CD4-positive, alpha-beta memory T cell (primary cell): ENCODE results near the gene PCDHB8. TPM values are rescaled to one million over a fixed set of nuclear protein-coding genes. Genes with fewer than 3 reads are reported as not detected.
A peak's percentile ranks its signal among the peaks of the same experiment; 100 is the strongest.
"Not testable (repeated sequence)": the region's sequence is repeated elsewhere in the genome, so short reads cannot be mapped to it uniquely, and the experiment has no call there.

ENCODE experiments used
- CTCF ChIA-PET: fragments of 350-600 bp; sonication (Branson Sonifier 250); formaldehyde crosslinking; loops from one replicate; lab custom pipeline; 2021; ENCODE audit warnings: inconsistent platforms; ENCODE audit not compliant: partially characterized antibody; lab: Charles Lee
- POLR2A ChIA-PET: fragments of 350-600 bp; sonication (Branson Sonifier 250); formaldehyde crosslinking; loops from one replicate; lab custom pipeline; 2021; ENCODE audit not compliant: partially characterized antibody; lab: Charles Lee
- DNase-seq, 5 donors: peaks; one replicate each; pipeline versions ENCODE4 v3.0.0 to v3.0.0-alpha.2; 2020 to 2022; ENCODE audit warnings: mixed read lengths in 1 of 5
- H3K27ac ChIP-seq: one replicate; pipeline ENCODE4 v1.7.0; 2013; ENCODE audit warnings: low read depth, low read length
- H3K27me3 ChIP-seq: 2 replicates; pipeline ENCODE4 v1.7.0; 2013; ENCODE audit warnings: mild to moderate bottlenecking, low read length, moderate library complexity; ENCODE audit not compliant: insufficient read depth
- H3K36me3 ChIP-seq: 2 replicates; pipeline ENCODE4 v1.7.0; 2013; ENCODE audit warnings: mild to moderate bottlenecking, low read length, moderate library complexity; ENCODE audit not compliant: insufficient read depth
- H3K4me1 ChIP-seq: 2 replicates; pipeline ENCODE4 v1.7.0; 2013; ENCODE audit warnings: mild to moderate bottlenecking, low read length, moderate library complexity; ENCODE audit not compliant: insufficient read depth
- H3K4me3 ChIP-seq, 2 donors: one replicate each; pipeline ENCODE4 v1.7.0; 2013; ENCODE audit warnings: low read length in 2 of 2, mild to moderate bottlenecking in 1 of 2
- H3K9me3 ChIP-seq, 2 donors: one replicate each; pipeline ENCODE4 v1.7.0; 2013; ENCODE audit warnings: low read length in 2 of 2, control low read depth in 1 of 2; ENCODE audit not compliant: control insufficient read depth in 1 of 2
- H3K27ac Mint-ChIP-seq, 7 donors: one replicate each; pipeline ENCODE4 v1.8.0; 2020 to 2021; ENCODE audit warnings: mixed read lengths in 7 of 7, mild to moderate bottlenecking in 6 of 7, inconsistent platforms in 3 of 7, moderate library complexity in 3 of 7
- H3K27me3 Mint-ChIP-seq, 2 donors: one replicate each; pipeline ENCODE4 v1.8.0; 2020 to 2021; ENCODE audit warnings: mixed read lengths in 2 of 2
- H3K36me3 Mint-ChIP-seq, 2 donors: one replicate each; pipeline ENCODE4 v1.8.0; 2020 to 2021; ENCODE audit warnings: mixed read lengths in 2 of 2, inconsistent platforms in 1 of 2, mild to moderate bottlenecking in 1 of 2
- H3K4me1 Mint-ChIP-seq, 4 donors: one replicate each; pipeline ENCODE4 v1.8.0; 2020 to 2021; ENCODE audit warnings: mixed read lengths in 4 of 4, mild to moderate bottlenecking in 1 of 4
- H3K4me3 Mint-ChIP-seq, 8 donors: one replicate each; pipeline ENCODE4 v1.8.0; 2020 to 2021; ENCODE audit warnings: mixed read lengths in 8 of 8, mild to moderate bottlenecking in 7 of 8, moderate library complexity in 6 of 8, inconsistent platforms in 3 of 8
- H3K9me3 Mint-ChIP-seq, 8 donors: one replicate each; pipeline ENCODE4 v1.8.0; 2020 to 2021; ENCODE audit warnings: mixed read lengths in 8 of 8, mild to moderate bottlenecking in 5 of 8, inconsistent platforms in 3 of 8, moderate library complexity in 1 of 8
- intact Hi-C: fragments of 100-400 bp; cut with micrococcal nuclease; formaldehyde crosslinking; loops from one replicate; pipeline ENCODE4 v1.15.1; 2023
- polyA plus RNA-seq, 2 donors: library from polyadenylated mRNA; unstranded; fragments of 300-500 nt; fragmentation: Illumina TruSeq; gene quantifications; one replicate each; pipeline ENCODE4 v1.2.3, GENCODE V29; 2021
- total RNA-seq, 2 experiments: library from RNA; stranded (reverse); gene quantifications; one replicate each; pipeline ENCODE4 v1.2.3, GENCODE V29; 2021

Gene PCDHB8
- total and polyA plus RNA-seq, 4 experiments from 2014 or later: not detected

- H3K9me3 ChIP-seq: no peaks in the 10 kb centered on the region
- Mint-ChIP-seq H3K4me3 (peak within 1 kb of the TSS in 2 of 8 donors; percentile 9 to 31), H3K4me1 (peaks cover 0 to 5% (median 0%) of the 10 kb centered on the region in 4 donors), H3K27me3 (peaks cover 18 to 23% of the 10 kb centered on the region in 2 donors), H3K36me3 (peaks cover 0 to 3% of the 10 kb centered on the region in 2 donors), H3K9me3 (peaks cover 7 to 70% (median 57%) of the 10 kb centered on the region in 8 donors), H3K27ac (no peak within 1 kb of the TSS)
- ChIA-PET POLR2A (no interaction called here), CTCF (interaction anchor here (0.9 to 1.1 kb wide), 2 partner anchors 12 to 357 kb away, joined by 3 to 5 read pairs; partner anchors contain the start of gene PCDHB9)
- no peaks in the 10 kb centered on the region for H3K36me3 ChIP-seq
- intact Hi-C loops: no loop called here
- no peak within 1 kb of the TSS for H3K27ac ChIP-seq
- DNase-seq: no peak
- no peaks in the 10 kb centered on the region for H3K4me1 ChIP-seq
- H3K27me3 ChIP-seq: no peaks in the 10 kb centered on the region
- H3K4me3 ChIP-seq: no peak within 1 kb of the TSS
Observed at GRCh38 chr5:141199359-141200235, 22.0 kb downstream of the PCDHB8 start, which contains the start of gene PCDHB11. Gene PCDHB11, plus strand, starts transcription at chr5:141199627. Its CDS starts 148 bp downstream, at chr5:141199775.

- H3K4me3 Mint-ChIP-seq, H3K4me3 ChIP-seq, H3K9me3 ChIP-seq, H3K27me3 ChIP-seq, H3K36me3 Mint-ChIP-seq, H3K27ac Mint-ChIP-seq, POLR2A ChIA-PET, DNase-seq, H3K27ac ChIP-seq, H3K4me1 ChIP-seq, CTCF ChIA-PET, H3K36me3 ChIP-seq, H3K4me1 Mint-ChIP-seq, intact Hi-C loops: not testable (repeated sequence)
- peaks cover 19 to 23% of the 10 kb centered on the region in 2 donors for H3K27me3 Mint-ChIP-seq
- H3K9me3 Mint-ChIP-seq: peaks cover 7 to 58% (median 50%) of the 10 kb centered on the region in 8 donors
Observed at GRCh38 chr5:141201126-141201525, 23.5 kb downstream of the PCDHB8 start.

GRCh38 chr5:141201646-141202045, 24.1 kb downstream of the PCDHB8 start:
- H3K27me3 ChIP-seq, POLR2A ChIA-PET, H3K9me3 ChIP-seq, H3K27ac ChIP-seq, DNase-seq, H3K27ac Mint-ChIP-seq, H3K4me3 Mint-ChIP-seq, H3K36me3 ChIP-seq, H3K4me1 ChIP-seq, CTCF ChIA-PET, H3K4me3 ChIP-seq, H3K36me3 Mint-ChIP-seq, intact Hi-C loops, H3K4me1 Mint-ChIP-seq: not testable (repeated sequence)
- H3K9me3 Mint-ChIP-seq: peaks cover 7 to 52% (median 45%) of the 10 kb centered on the region in 8 donors
- H3K27me3 Mint-ChIP-seq: peaks cover 23 to 27% of the 10 kb centered on the region in 2 donors

- Mint-ChIP-seq H3K9me3 (peaks cover 0 to 23% (median 16%) of the 10 kb centered on the region in 8 donors), H3K4me3 (peak within 1 kb of the TSS in 2 of 8 donors; percentile 29 to 43), H3K4me1 (peaks cover 0 to under 1% (median under 1%) of the 10 kb centered on the region in 4 donors), H3K27me3 (peaks cover 31% of the 10 kb centered on the region in 2 donors), H3K27ac (peak within 1 kb of the TSS in 1 of 7 donors; percentile 73), H3K36me3 (no peaks in the 10 kb centered on the region)
- DNase-seq: no peak
- H3K4me3 ChIP-seq: no peak within 1 kb of the TSS
- H3K27ac ChIP-seq: no peak within 1 kb of the TSS
- intact Hi-C loops: no loop called here
- H3K9me3 ChIP-seq: no peaks in the 10 kb centered on the region
- peaks cover 13% of the 10 kb centered on the region for H3K27me3 ChIP-seq
- ChIA-PET CTCF (interaction anchor here (1.0 kb wide), 1 partner anchor 10 kb away, joined by 3 read pairs; no protein-coding TSS in a partner anchor), POLR2A (no interaction called here)
- no peaks in the 10 kb centered on the region for H3K36me3 ChIP-seq
- no peaks in the 10 kb centered on the region for H3K4me1 ChIP-seq
Observed at GRCh38 chr5:141208478-141208877, 30.9 kb downstream of the PCDHB8 start, which contains the start of gene PCDHB12. Gene PCDHB12, plus strand, starts transcription at chr5:141208719. Its CDS starts 189 bp downstream, at chr5:141208908.

- H3K4me1 Mint-ChIP-seq, H3K27ac Mint-ChIP-seq, H3K4me3 Mint-ChIP-seq, CTCF ChIA-PET, H3K9me3 ChIP-seq, H3K4me3 ChIP-seq, H3K27ac ChIP-seq, H3K36me3 ChIP-seq, H3K36me3 Mint-ChIP-seq, H3K4me1 ChIP-seq, DNase-seq, intact Hi-C loops, POLR2A ChIA-PET: not testable (repeated sequence)
- H3K27me3 ChIP-seq: peaks cover 14% of the 10 kb centered on the region
- H3K27me3 Mint-ChIP-seq: peaks cover 39 to 46% of the 10 kb centered on the region in 2 donors
- peaks cover 0 to 33% (median 25%) of the 10 kb centered on the region in 8 donors for H3K9me3 Mint-ChIP-seq
Observed at GRCh38 chr5:141210281-141210680, 32.7 kb downstream of the PCDHB8 start.

- H3K27me3 ChIP-seq: peaks cover 14% of the 10 kb centered on the region
- H3K4me3 ChIP-seq, intact Hi-C loops, H3K4me1 Mint-ChIP-seq, H3K27ac Mint-ChIP-seq, H3K36me3 Mint-ChIP-seq, POLR2A ChIA-PET, H3K27ac ChIP-seq, H3K4me1 ChIP-seq, DNase-seq, H3K4me3 Mint-ChIP-seq, CTCF ChIA-PET, H3K9me3 ChIP-seq, H3K36me3 ChIP-seq: not testable (repeated sequence)
- peaks cover 0 to 34% (median 26%) of the 10 kb centered on the region in 8 donors for H3K9me3 Mint-ChIP-seq
- H3K27me3 Mint-ChIP-seq: peaks cover 37 to 47% of the 10 kb centered on the region in 2 donors
Observed at GRCh38 chr5:141210849-141211248, 33.3 kb downstream of the PCDHB8 start.

- H3K27ac ChIP-seq, POLR2A ChIA-PET, H3K4me1 Mint-ChIP-seq, H3K9me3 ChIP-seq, H3K36me3 ChIP-seq, H3K4me3 ChIP-seq, H3K27ac Mint-ChIP-seq, H3K27me3 ChIP-seq, H3K4me1 ChIP-seq, H3K36me3 Mint-ChIP-seq: not testable (repeated sequence)
- Mint-ChIP-seq H3K9me3 (peaks cover 0 to 56% (median 43%) of the 10 kb centered on the region in 8 donors), H3K4me3 (peak within 1 kb of the TSS in 5 of 8 donors; percentile 10 to 78 (median 63)), H3K27me3 (peaks cover 38 to 45% of the 10 kb centered on the region in 2 donors)
- intact Hi-C loops: loop anchor here (2.0 kb wide), 1 partner anchor 345 kb away; no protein-coding TSS in a partner anchor
- CTCF ChIA-PET: interaction anchor here (0.8 kb wide), 1 partner anchor 13 kb away, joined by 3 read pairs; no protein-coding TSS in a partner anchor
- peak in 3 of 5 donors; percentile 22 to 45 (median 22) for DNase-seq
Observed at GRCh38 chr5:141213656-141214339, 36.2 kb downstream of the PCDHB8 start, which contains the start of gene PCDHB13. Gene PCDHB13, plus strand, starts transcription at chr5:141213919. Its CDS starts 205 bp downstream, at chr5:141214124.
